Breast epithelium (tissue), 3 donors: ENCODE data around the gene POLG.

Experiments
- POLR2AphosphoS5 ChIP-seq, 3 donors: sonication (generic); formaldehyde crosslinking; IDR thresholded peaks; one replicate each; pipeline ENCODE4 v1.6.1; 2017; ENCODE audit warnings: antibody characterized with exemption in 3 of 3
- TF ChIP-seq, protein P1 (sequence below), 3 donors: fragments of 450-650 bp; IDR thresholded peaks; one replicate each; pipeline ENCODE4 v1.5.1; 2016 to 2017; ENCODE audit warnings: antibody characterized with exemption in 3 of 3, mild to moderate bottlenecking in 3 of 3, moderate library complexity in 3 of 3

DNA sequence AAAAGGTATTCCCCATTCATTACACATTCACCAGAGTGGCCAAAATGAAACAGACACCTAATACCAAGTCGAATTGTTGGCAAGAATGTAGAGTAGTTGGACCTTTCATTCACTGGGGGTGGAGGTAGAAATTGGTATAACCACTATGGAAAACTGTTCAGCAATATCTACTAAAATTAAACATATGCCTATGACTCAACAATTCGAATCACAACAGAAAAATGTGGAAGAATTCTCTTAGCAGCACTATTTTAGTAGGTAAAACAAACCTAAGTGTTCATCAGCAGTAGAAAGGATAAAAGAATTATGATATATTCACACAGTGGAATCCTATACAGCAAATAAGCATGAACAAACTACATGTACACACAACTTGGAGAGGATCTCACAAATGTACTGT, 30.6 kb downstream of the POLG start:
- TF ChIP-seq, protein P1, sequence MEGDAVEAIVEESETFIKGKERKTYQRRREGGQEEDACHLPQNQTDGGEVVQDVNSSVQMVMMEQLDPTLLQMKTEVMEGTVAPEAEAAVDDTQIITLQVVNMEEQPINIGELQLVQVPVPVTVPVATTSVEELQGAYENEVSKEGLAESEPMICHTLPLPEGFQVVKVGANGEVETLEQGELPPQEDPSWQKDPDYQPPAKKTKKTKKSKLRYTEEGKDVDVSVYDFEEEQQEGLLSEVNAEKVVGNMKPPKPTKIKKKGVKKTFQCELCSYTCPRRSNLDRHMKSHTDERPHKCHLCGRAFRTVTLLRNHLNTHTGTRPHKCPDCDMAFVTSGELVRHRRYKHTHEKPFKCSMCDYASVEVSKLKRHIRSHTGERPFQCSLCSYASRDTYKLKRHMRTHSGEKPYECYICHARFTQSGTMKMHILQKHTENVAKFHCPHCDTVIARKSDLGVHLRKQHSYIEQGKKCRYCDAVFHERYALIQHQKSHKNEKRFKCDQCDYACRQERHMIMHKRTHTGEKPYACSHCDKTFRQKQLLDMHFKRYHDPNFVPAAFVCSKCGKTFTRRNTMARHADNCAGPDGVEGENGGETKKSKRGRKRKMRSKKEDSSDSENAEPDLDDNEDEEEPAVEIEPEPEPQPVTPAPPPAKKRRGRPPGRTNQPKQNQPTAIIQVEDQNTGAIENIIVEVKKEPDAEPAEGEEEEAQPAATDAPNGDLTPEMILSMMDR (IDR thresholded peaks at IDR 0.05): no peak
- TF ChIP-seq POLR2AphosphoS5 (IDR thresholded peaks at IDR 0.05): no peak
